Subcutaneous adipose tissue (tissue), 4 donors: ENCODE measurements around the gene DELE1. TPM values are rescaled to one million over a fixed set of nuclear protein-coding genes. Genes with fewer than 3 reads are reported as not detected.

Experiments
- total RNA-seq, 4 donors: library from RNA; depleted of rRNA; stranded (reverse); fragments of >200 nt; gene quantifications; one replicate each; pipeline ENCODE4 v1.1.0, GENCODE V29; 2016
- TF ChIP-seq, protein P1 (sequence below): fragments of 450-650 bp; IDR thresholded peaks from one replicate; pipeline ENCODE4 v1.5.1; 2016; ENCODE audit warnings: low read depth, mild to moderate bottlenecking, control low read depth, antibody characterized with exemption, moderate library complexity

The DELE1 gene
- total RNA-seq, 4 donors from 2014 or later: 46.3 to 88.9 (median 77.6) TPM

DNA sequence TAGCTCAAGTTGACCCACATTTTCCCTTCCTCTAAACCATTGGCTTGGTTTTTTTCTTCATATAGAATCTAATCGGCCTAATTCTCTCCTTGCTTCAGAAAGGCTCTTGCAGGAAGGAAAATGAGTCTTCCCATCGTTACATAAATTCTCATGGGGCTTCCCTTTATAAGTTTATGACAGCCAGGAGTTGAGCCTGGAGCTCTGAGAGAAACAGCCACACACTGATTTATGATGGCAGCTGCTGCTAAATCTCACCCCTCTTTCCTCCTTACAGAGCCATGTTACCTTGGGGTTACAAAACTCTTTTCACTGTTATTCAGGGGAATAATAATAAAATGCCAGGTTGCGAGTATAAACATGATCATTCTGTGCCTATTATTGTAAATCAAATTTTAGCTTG is 40.0 kb downstream of the DELE1 start:
- TF ChIP-seq, protein P1, sequence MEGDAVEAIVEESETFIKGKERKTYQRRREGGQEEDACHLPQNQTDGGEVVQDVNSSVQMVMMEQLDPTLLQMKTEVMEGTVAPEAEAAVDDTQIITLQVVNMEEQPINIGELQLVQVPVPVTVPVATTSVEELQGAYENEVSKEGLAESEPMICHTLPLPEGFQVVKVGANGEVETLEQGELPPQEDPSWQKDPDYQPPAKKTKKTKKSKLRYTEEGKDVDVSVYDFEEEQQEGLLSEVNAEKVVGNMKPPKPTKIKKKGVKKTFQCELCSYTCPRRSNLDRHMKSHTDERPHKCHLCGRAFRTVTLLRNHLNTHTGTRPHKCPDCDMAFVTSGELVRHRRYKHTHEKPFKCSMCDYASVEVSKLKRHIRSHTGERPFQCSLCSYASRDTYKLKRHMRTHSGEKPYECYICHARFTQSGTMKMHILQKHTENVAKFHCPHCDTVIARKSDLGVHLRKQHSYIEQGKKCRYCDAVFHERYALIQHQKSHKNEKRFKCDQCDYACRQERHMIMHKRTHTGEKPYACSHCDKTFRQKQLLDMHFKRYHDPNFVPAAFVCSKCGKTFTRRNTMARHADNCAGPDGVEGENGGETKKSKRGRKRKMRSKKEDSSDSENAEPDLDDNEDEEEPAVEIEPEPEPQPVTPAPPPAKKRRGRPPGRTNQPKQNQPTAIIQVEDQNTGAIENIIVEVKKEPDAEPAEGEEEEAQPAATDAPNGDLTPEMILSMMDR: no peak

DNA sequence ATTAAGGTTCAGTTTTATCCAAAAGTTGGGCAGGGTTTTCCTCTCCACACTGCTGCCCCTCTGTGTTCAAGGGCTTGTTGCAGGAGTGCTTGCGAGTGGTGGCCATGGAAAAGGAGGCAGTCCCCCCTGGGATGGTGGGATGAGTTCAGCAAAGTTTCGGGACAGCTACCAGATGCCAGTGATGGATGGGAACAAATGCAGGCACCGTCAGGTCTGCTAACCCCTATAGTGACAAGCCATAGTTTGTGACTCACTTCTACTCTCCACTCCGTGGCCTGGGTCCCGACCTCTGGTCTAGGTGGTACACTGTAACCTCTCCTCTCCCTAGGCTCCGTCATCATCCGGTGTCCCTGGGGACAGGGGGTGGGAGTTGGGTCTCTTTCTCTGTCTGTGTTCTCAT is 41.4 kb downstream of the DELE1 start:
- TF ChIP-seq, protein P1: no peak

DNA sequence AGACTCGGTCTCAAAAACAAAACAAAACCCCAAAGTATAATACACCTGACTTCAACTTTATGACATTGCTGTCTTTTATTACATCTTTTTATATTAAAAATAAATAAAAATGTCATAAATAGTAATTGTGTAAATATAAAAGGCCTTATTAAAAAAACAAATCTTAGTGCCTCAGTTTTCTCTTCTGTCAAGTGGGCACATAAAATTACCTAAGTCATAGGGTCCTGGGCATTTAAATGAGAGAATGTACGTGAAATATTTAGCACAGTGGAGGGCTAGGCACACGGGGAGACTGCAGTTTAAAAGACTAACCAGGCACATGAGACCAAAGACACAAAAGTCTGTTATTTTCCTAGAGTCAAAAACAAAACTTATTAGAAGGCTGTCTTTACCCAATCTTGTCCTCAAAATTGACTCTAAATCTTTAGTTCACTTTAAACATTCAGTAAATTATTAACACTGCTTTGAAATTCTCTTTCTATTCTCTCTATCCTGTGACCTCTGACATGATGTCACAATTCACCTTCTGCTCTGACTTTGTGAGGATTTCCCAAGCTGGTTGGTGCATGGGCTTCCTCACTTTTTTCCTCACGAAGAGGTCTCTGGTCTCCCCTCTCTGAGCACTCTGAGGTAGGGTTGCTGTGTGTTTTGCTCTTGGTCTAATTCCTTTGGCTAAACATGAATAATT is 42.7 kb downstream of the DELE1 start:
- TF ChIP-seq, protein P1: no peak

DNA sequence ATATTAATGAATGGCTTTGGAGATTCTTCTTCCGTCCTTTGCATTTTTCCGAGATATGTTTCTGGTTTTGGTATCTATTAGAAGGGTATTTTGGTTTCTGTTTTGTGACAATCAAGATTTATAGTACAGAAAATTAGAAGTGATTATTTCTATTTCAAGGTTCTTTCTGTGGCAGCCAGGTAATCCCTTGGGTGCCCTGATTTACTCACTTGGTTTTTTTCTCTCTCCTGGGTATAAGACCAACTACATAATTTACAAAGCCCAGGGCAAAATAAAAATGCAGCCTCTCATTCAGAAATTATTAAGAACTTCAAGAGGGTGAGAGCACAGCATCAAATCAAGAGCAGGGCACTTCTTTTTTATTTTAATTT is 43.3 kb downstream of the DELE1 start:
- TF ChIP-seq, protein P1: no peak

DNA sequence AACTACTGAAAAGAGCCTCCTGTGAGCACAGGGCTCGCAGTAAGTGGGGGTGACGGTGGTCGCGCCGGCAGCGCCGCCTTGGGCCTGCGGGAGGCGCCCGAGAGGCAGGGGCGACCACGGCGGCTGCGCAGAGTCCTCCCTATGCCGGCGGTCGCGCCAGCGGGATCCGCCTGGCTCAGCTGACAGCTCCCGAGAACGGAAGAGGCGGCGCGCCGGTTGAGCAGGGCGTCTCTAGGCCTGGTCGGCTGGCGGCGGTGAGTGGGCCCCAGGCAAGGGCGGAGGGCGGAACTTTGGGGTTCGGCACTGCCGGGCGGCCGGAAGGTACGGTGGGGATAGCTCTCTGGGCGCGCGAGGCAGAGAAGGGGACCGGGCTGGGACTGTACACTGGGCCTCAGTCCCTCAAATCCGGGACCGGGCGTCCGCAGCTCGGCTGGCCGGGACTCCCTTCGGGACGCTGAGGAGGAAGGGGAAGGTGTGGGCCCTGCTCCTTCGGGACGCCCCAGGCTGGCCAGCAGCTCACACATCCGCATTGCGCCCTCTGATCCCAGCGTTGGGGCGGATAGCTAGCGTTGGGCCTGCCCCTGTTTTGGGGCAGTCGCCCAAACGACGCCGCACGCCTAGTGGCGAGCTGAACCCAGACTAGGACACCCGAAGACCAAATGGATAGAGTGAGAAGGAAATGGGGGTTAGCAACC is 45.4 kb downstream of the DELE1 start, which contains the start of gene RNF14:
RNF14 (plus strand) TSS at position 192 of the 695 bp plus-strand sequence. CDS start 4,484 bp downstream, outside the sequence.
- TF ChIP-seq, protein P1: no peak

DNA sequence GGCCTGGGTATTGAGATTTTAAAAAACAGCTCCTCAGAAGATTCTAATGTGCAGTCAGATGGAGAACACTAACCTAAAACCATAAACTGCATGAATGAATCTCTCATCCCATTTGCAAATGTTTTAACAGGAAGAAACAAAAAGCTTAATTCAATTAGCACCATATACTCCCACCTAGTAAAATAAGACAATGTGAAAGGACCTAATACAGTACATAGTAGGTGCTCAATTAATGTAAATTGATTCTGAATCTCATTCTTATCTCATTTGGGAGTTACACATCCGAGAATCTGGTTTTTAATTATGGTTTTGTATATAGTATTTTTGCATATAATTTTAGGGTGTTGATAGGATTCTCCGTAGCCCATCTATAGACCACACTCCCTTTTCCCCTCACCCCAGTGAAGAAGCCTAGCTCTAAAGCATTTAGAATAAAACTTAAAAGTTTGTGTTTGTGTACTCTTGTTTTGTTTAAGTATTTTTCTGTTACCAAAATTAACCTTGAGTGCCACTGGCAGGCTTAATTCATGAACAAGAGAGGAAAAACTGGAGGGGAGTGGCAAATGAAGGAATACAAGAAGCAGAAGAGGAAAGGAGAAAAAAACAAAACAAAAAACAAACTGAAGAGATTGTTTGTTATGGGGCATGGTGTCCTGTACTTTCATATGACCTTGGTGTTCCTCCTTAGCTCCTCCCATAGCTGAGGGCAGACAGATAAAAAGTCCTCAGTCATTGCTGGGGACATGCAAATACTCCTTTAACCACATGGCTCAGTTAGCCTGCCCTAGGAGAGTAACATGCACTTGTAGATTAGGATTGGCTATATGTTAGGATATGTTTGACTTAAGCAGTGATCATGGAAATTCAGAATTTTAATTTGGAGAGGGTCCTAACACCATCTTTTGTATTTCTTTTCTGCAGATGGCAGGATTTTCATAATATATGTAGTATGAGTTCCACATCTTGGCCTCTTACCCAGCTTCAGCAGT is 46.4 kb downstream of the DELE1 start:
- TF ChIP-seq, protein P1: no peak
